IMR-90 (cell line): ENCODE data around the gene TCF12. TPM values are rescaled to one million over a fixed set of nuclear protein-coding genes. Genes with fewer than 3 reads are reported as not detected.

Source experiments
- ATAC-seq: fragments of 200-7000 bp; cut with Tn5 transposase; 2 replicates; pipeline ENCODE4 v1.9.1; 2020; ENCODE audit warnings: low read depth, mild to moderate bottlenecking, moderate library complexity
- BruUV-seq: library from RNA; stranded (reverse); fragments of 400-500 nt; replicated peaks from 2 replicates; lab custom pipeline; 2021; lab: Mats Ljungman, UMichigan
- CTCF ChIA-PET: fragments of 300-600 bp; formaldehyde crosslinking; extraction: SDS; loops from one replicate; lab custom pipeline; 2021; ENCODE audit warnings: antibody characterized with exemption; lab: Yijun Ruan, JAX
- POLR2A ChIA-PET: fragments of 300-600 bp; sonication (Branson Sonifier 250); formaldehyde crosslinking; loops from one replicate; lab custom pipeline; 2022; ENCODE audit warnings: antibody characterized with exemption; ENCODE audit not compliant: unreplicated experiment; lab: Charles Lee
- DNase-seq: peaks from one replicate; pipeline ENCODE4 v3.0.0; 2013
- H2AFZ ChIP-seq: replicated peaks from 2 replicates; pipeline ENCODE3; 2013; ENCODE audit warnings: low read length, mild to moderate bottlenecking; ENCODE audit not compliant: poor library complexity
- H2AK5ac ChIP-seq: 2 replicates; pipeline ENCODE4 v1.6.1; 2013; ENCODE audit warnings: low read depth, low read length, inconsistent platforms
- H2AK9ac ChIP-seq: replicated peaks from 2 replicates; pipeline ENCODE3; 2013; ENCODE audit warnings: mild to moderate bottlenecking, low read depth, low read length, moderate library complexity; ENCODE audit not compliant: poor library complexity
- H2BK120ac ChIP-seq: 2 replicates; pipeline ENCODE4 v1.6.1; 2013; ENCODE audit warnings: low read depth, low read length, inconsistent platforms
- H2BK15ac ChIP-seq: 3 replicates; pipeline ENCODE4 v1.6.1; 2013; ENCODE audit warnings: low read depth, low read length, inconsistent platforms
- H2BK20ac ChIP-seq: 2 replicates; pipeline ENCODE4 v1.6.1; 2013; ENCODE audit warnings: low read depth, mild to moderate bottlenecking, inconsistent platforms, low read length, moderate library complexity
- H2BK5ac ChIP-seq: 2 replicates; pipeline ENCODE4 v1.6.1; 2013; ENCODE audit warnings: mild to moderate bottlenecking, low read depth, low read length, inconsistent platforms; ENCODE audit not compliant: poor library complexity, severe bottlenecking
- H3K14ac ChIP-seq: replicated peaks from 2 replicates; pipeline ENCODE4 v1.6.1; 2013; ENCODE audit warnings: low read depth, low read length, inconsistent platforms
- H3K18ac ChIP-seq: 2 replicates; pipeline ENCODE4 v1.6.1; 2013; ENCODE audit warnings: low read depth, low read length, control low read depth
- H3K23ac ChIP-seq: 2 replicates; pipeline ENCODE4 v1.6.1; 2013; ENCODE audit warnings: low read depth, low read length, inconsistent platforms
- H3K27ac ChIP-seq: 2 replicates; pipeline ENCODE4 v1.5.1; 2013; ENCODE audit warnings: mild to moderate bottlenecking, control low read depth, low read length; ENCODE audit not compliant: insufficient read depth
- H3K27me3 ChIP-seq: 2 replicates; pipeline ENCODE4 v1.6.1; 2013; ENCODE audit warnings: low read length; ENCODE audit not compliant: control insufficient read depth, insufficient read depth
- H3K36me3 ChIP-seq: 2 replicates; pipeline ENCODE4 v1.6.1; 2013; ENCODE audit warnings: low read length, mixed read lengths; ENCODE audit not compliant: control insufficient read depth, insufficient read depth
- H3K4ac ChIP-seq: 2 replicates; pipeline ENCODE4 v1.6.1; 2013; ENCODE audit warnings: low read depth, low read length, inconsistent platforms
- H3K4me1 ChIP-seq: 2 replicates; pipeline ENCODE4 v1.6.1; 2013; ENCODE audit warnings: low read length, mixed read lengths; ENCODE audit not compliant: control insufficient read depth, insufficient read depth
- H3K4me2 ChIP-seq: 2 replicates; pipeline ENCODE4 v1.6.1; 2013; ENCODE audit warnings: low read depth, mild to moderate bottlenecking, control low read depth, low read length, moderate library complexity
- H3K4me3 ChIP-seq: 2 replicates; pipeline ENCODE4 v1.5.1; 2013; ENCODE audit warnings: low read depth, mild to moderate bottlenecking, control low read depth, low read length, moderate library complexity; ENCODE audit not compliant: insufficient read depth
- H3K56ac ChIP-seq: 2 replicates; pipeline ENCODE4 v1.6.1; 2013; ENCODE audit warnings: low read length, inconsistent platforms; ENCODE audit not compliant: insufficient read depth; ENCODE audit errors: extremely low read depth
- H3K79me1 ChIP-seq, 2 experiments: 2 replicates each; pipeline ENCODE4 v1.6.1; 2013; ENCODE audit warnings: low read length in 2 of 2, inconsistent platforms in 1 of 2, low read depth in 1 of 2
- H3K9ac ChIP-seq: 2 replicates; pipeline ENCODE4 v1.6.1; 2013; ENCODE audit warnings: low read depth, low read length, control low read depth
- H3K9me1 ChIP-seq: 2 replicates; pipeline ENCODE4 v1.6.1; 2013; ENCODE audit warnings: low read length, inconsistent platforms; ENCODE audit not compliant: insufficient read depth
- H3K9me3 ChIP-seq: 2 replicates; pipeline ENCODE4 v1.6.1; 2013; ENCODE audit warnings: low read length; ENCODE audit not compliant: control insufficient read depth, insufficient read depth
- H4K20me1 ChIP-seq: 2 replicates; pipeline ENCODE4 v1.6.1; 2013; ENCODE audit warnings: low read length, inconsistent platforms; ENCODE audit not compliant: insufficient read depth
- H4K5ac ChIP-seq: 2 replicates; pipeline ENCODE4 v1.6.1; 2013; ENCODE audit warnings: mild to moderate bottlenecking, low read depth, low read length, control low read depth
- H4K8ac ChIP-seq, 2 experiments: 2 replicates each; pipeline ENCODE4 v1.6.1; 2013; ENCODE audit warnings: low read depth in 2 of 2, low read length in 2 of 2, control low read depth in 1 of 2, inconsistent platforms in 1 of 2
- H4K91ac ChIP-seq: 2 replicates; pipeline ENCODE4 v1.6.1; 2013; ENCODE audit warnings: low read depth, low read length, inconsistent platforms; ENCODE audit not compliant: insufficient read depth
- BHLHE40 ChIP-seq: fragments of 150-350 bp; IDR thresholded peaks from 2 replicates; pipeline ENCODE4 v1.6.1; 2016; ENCODE audit warnings: mild to moderate bottlenecking, low read depth, low read length
- CEBPB ChIP-seq: IDR thresholded peaks from 2 replicates; pipeline ENCODE4 v1.6.1; 2012; ENCODE audit warnings: low read depth, low read length, improper control_type of control experiment
- CTCF ChIP-seq: conservative IDR thresholded peaks from 2 replicates; pipeline ENCODE4 v1.5.1; 2012; ENCODE audit warnings: mild to moderate bottlenecking, low read depth, low read length, improper control_type of control experiment
- FOS ChIP-seq: fragments of 150-350 bp; IDR thresholded peaks from 2 replicates; pipeline ENCODE4 v1.6.1; 2016; ENCODE audit warnings: low read depth, low read length
- MAFK ChIP-seq: IDR thresholded peaks from 2 replicates; pipeline ENCODE4 v1.6.1; 2012; ENCODE audit warnings: low read depth, low read length, improper control_type of control experiment
- MXI1 ChIP-seq: IDR thresholded peaks from 2 replicates; pipeline ENCODE4 v1.6.1; 2012; ENCODE audit warnings: low read depth, mild to moderate bottlenecking, low read length, moderate library complexity, borderline replicate concordance
- NFE2L2 ChIP-seq: fragments of 150-350 bp; IDR thresholded peaks from 2 replicates; pipeline ENCODE4 v1.6.1; 2016; ENCODE audit warnings: low read depth, mild to moderate bottlenecking, low read length
- POLR2A ChIP-seq: IDR thresholded peaks from 2 replicates; pipeline ENCODE4 v1.6.1; 2012; ENCODE audit warnings: mild to moderate bottlenecking, low read depth, low read length
- RFX5 ChIP-seq: IDR thresholded peaks from 2 replicates; pipeline ENCODE4 v1.8.0; 2012; ENCODE audit warnings: low read depth, mild to moderate bottlenecking, low read length, moderate library complexity
- SMC3 ChIP-seq: fragments of 150-350 bp; IDR thresholded peaks from 2 replicates; pipeline ENCODE4 v1.6.1; 2016; ENCODE audit warnings: low read depth, mild to moderate bottlenecking, antibody characterized with exemption, low read length, moderate library complexity
- WGBS, 2 experiments: methylation state at CpG; one replicate each; pipeline versions ENCODE4 v1.1.5 to v1.1.7; 2013; ENCODE audit warnings: missing lambda C conversion rate in 2 of 2; ENCODE audit not compliant: insufficient read length in 1 of 2; ENCODE audit errors: extremely low coverage in 2 of 2; 5-methylcytosine and 5-hydroxymethylcytosine counted together
- dilution Hi-C: fragments of 300-500 bp; cut with HindIII; formaldehyde crosslinking; loops from one replicate; pipeline ENCODE4 v1.14.3; 2018; ENCODE audit warnings: low sequenced_read_pairs; ENCODE audit not compliant: unreplicated experiment
- in situ Hi-C: fragments of 300-500 bp; cut with MboI; formaldehyde crosslinking; loops from 3 replicates; pipeline ENCODE4 v1.14.3; 2019; ENCODE audit warnings: low sequenced_read_pairs, inconsistent platforms, mixed read lengths
- intact Hi-C: fragments of 100-400 bp; cut with micrococcal nuclease; formaldehyde crosslinking; loops from 2 replicates; pipeline ENCODE4 v1.10.0; 2022
- polyA plus RNA-seq, 3 experiments: library from polyadenylated mRNA; depleted of rRNA; stranded (reverse); fragments of >200 nt; gene quantifications; 2 replicates each; pipeline ENCODE4 v1.2.3, GENCODE V29; 2012; ENCODE audit warnings: low replicate concordance in 1 of 3
- total RNA-seq: library from RNA; depleted of rRNA; stranded (reverse); fragments of >200 nt; gene quantifications from 2 replicates; pipeline ENCODE4 v1.2.3, GENCODE V29; 2012
- TF ChIP-seq, protein P1 (sequence below): fragments of 150-350 bp; IDR thresholded peaks from 2 replicates; pipeline ENCODE4 v1.6.1; 2017; ENCODE audit warnings: mild to moderate bottlenecking, antibody characterized with exemption, low read length, low read depth

Gene TCF12
- total and polyA plus RNA-seq, 2 of the 4 experiments (the other 2 are of a cell fraction) = 79.4 to 160 TPM

GRCh38 chr15:57321485-57321884 lies 403.0 kb downstream of the TCF12 start:
- Histone ChIP-seq H3K56ac (no peak overlapping the region), H2AK9ac (no peak overlapping the region), H3K14ac (no peak overlapping the region), H3K9ac (no peak overlapping the region), H2AK5ac (no peak overlapping the region), H3K27ac (no peak overlapping the region), H2AFZ (no peak overlapping the region), H3K27me3 (no peaks in the 10 kb centered on the region), H2BK5ac (no peak overlapping the region), H3K4me1 (0 out of 2 replicates have a peak, but pooled peaks cover 1% of the 10 kb centered on the region), H3K36me3 (no peaks in the 10 kb centered on the region), H3K4ac (no peak overlapping the region; the same call in 1 of the 2 replicates), H3K18ac (no peak overlapping the region), H2BK20ac (no peak overlapping the region), H4K8ac (no peak overlapping the region), H2BK120ac (no peak overlapping the region), H3K9me3 (no peaks in the 10 kb centered on the region), H4K5ac (no peak overlapping the region), H3K9me1 (peaks cover 5% of the 10 kb centered on the region; the same call in 1 of the 2 replicates), H3K23ac (no peak overlapping the region), H2BK15ac (no peak overlapping the region), H3K4me2 (no peak overlapping the region), H3K4me3 (no peak overlapping the region), H4K91ac (no peak overlapping the region), H3K79me1 (no peaks in the 10 kb centered on the region), H4K20me1 (no peaks in the 10 kb centered on the region)
- dilution Hi-C loops (no loop called here), intact Hi-C loops (no loop called here), in situ Hi-C loops (no loop called here)
- ChIA-PET POLR2A (no interaction called here), CTCF (interaction anchor here (1.2 kb wide), 1 partner anchor 19 kb away, joined by 3 read pairs; no protein-coding TSS in a partner anchor)
- DNase-seq (no peak), ATAC-seq (no peak)
- no TSS peak for BruUV-seq
- 100% methylated on average over 1 of the region's 3 CpGs; no CpG with 5 or more reads in 1 of the 2 experiments for WGBS, 2 experiments
- TF ChIP-seq BHLHE40 = no peak
- no peak for TF ChIP-seq CEBPB
- TF ChIP-seq MAFK = no peak
- no peak for TF ChIP-seq MXI1
- no peak for TF ChIP-seq NFE2L2
- TF ChIP-seq SMC3 = no peak
- no peak for TF ChIP-seq RFX5
- TF ChIP-seq, protein P1, sequence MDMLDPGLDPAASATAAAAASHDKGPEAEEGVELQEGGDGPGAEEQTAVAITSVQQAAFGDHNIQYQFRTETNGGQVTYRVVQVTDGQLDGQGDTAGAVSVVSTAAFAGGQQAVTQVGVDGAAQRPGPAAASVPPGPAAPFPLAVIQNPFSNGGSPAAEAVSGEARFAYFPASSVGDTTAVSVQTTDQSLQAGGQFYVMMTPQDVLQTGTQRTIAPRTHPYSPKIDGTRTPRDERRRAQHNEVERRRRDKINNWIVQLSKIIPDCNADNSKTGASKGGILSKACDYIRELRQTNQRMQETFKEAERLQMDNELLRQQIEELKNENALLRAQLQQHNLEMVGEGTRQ = no peak
- TF ChIP-seq FOS = no peak
- TF ChIP-seq CTCF = no peak
- no peak for TF ChIP-seq POLR2A
